GM10266 (cell line): ENCODE data around the gene MAN1A1.

Experiments used
- DNase-seq: peaks from one replicate; pipeline ENCODE4 v3.0.0; 2012; ENCODE audit errors: extremely low spot score
- TF ChIP-seq, protein P1 (sequence below): IDR thresholded peaks from 2 replicates; pipeline ENCODE4 v1.5.1; 2012; ENCODE audit warnings: mild to moderate bottlenecking, low read depth; ENCODE audit not compliant: control insufficient read depth, insufficient read depth; ENCODE audit errors: missing control alignments

MAN1A1 gene

DNA sequence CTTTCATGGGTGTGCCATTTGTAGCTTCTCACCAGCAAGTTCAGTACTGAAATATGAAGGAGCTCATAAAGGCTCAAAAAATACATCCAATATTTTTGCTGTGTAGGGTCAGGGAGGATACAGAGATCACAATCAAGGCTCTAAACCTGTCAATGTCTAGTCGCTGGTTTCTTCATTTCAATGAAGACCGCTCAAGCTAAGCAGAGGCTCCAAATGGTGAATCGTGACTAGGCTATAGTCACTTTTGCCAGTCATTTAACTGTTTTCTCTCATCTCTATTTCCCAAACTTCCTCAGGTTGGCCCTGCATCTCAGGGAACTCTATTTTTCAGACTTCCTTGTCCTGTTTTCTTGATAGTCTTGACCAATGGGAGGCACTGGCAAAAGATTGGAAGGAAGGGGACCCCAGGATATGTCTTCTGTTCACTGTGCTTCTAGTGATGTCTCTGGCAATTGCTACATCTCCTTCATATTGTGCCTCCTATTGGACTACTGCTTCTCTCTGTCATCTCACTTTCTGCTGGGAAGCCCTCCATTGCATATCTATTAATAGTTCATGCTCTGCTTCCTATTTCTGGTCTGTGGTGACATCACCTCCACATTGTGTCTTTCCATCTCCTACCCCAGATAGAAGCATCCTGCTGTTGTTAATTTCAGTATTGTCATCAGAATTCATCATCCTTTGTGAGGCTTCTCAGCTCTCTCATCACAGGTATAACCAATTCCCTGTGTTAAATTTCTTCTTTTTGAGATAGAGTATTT, 183.4 kb downstream of the MAN1A1 start:
- TF ChIP-seq, protein P1, sequence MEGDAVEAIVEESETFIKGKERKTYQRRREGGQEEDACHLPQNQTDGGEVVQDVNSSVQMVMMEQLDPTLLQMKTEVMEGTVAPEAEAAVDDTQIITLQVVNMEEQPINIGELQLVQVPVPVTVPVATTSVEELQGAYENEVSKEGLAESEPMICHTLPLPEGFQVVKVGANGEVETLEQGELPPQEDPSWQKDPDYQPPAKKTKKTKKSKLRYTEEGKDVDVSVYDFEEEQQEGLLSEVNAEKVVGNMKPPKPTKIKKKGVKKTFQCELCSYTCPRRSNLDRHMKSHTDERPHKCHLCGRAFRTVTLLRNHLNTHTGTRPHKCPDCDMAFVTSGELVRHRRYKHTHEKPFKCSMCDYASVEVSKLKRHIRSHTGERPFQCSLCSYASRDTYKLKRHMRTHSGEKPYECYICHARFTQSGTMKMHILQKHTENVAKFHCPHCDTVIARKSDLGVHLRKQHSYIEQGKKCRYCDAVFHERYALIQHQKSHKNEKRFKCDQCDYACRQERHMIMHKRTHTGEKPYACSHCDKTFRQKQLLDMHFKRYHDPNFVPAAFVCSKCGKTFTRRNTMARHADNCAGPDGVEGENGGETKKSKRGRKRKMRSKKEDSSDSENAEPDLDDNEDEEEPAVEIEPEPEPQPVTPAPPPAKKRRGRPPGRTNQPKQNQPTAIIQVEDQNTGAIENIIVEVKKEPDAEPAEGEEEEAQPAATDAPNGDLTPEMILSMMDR = no peak
- DNase-seq = no peak

DNA sequence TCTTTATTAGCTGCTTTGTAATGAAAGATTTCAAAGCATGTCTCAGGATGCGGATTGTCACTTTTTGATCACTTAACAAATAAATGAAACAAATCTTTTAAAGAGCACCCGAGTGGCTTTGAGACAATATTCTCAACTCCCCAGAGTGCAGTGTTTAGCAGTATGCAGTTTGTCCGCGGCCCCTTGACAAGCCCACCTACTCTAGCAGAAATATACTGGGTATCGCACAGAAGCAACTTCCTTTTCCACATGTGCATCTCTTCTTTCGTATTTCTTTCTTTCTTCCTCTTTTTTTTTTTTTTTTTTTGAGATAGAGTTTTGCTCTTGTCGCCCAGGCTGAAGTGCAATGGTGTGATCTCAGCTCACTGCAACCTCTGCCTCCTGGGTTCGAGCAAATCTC, 186.6 kb downstream of the MAN1A1 start:
- DNase-seq = no peak
- TF ChIP-seq, protein P1 = no peak

- TF ChIP-seq, protein P1 = no peak
Measured at GRCh38 chr6:119162134-119162775, 187.3 kb downstream of the MAN1A1 start.

GRCh38 chr6:119161438-119161837, 188.1 kb downstream of the MAN1A1 start:
- no peak for DNase-seq
- TF ChIP-seq, protein P1 = no peak

More at GRCh38 chr6:119162134-119162775, 187.3 kb downstream of the MAN1A1 start:
- no peak for DNase-seq

GRCh38 chr6:119160911-119161310, 188.7 kb downstream of the MAN1A1 start:
- TF ChIP-seq, protein P1 = no peak
- DNase-seq = no peak

DNA sequence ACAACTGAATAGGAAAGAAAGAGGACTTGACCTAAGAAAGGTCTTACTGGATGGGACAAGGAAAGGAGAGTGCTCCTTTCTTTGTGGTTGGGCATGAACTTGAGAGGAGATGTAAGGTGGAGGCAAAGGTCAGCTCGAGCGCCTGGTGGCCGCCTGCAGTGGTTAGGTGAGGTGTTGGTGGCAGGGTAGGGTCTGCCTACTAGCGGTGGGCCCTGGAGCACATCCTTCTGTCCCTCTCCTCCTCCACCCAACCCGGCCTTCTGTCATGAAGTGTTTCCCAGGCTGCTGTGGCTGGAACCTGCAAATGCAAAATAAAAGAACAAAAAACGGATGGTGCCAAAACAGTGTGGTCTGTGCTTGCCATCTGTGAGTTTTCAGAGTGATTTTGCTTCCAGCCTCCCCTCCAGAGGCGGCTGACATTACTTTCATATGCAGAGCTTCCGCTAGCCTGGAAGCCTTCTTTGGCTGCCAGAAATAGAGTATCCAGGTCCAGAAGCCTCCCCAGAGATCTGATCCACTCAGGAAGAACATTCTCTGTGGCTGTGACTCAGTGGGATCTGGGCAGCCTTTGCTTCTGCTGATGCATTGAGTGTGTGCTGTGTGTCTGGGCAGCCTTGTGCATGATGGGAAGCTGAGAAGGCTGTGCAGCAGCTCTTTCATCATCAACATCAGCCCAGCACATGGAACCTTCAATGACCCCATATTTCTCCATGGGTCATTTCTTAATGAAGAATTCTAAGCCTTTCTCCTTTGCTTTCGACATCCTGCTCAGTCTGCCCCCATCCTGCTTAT, 191.3 kb downstream of the MAN1A1 start:
- no peak for DNase-seq
- TF ChIP-seq, protein P1 = no peak
